Fibroblast of upper back skin (primary cell): ENCODE data around the gene PRSS57.
A peak's percentile ranks its signal among the peaks of the same experiment; 100 is the strongest.

Experiments used
- DNase-seq: peaks from one replicate; pipeline ENCODE4 v3.0.0-alpha.2; 2013

The PRSS57 gene

DNA sequence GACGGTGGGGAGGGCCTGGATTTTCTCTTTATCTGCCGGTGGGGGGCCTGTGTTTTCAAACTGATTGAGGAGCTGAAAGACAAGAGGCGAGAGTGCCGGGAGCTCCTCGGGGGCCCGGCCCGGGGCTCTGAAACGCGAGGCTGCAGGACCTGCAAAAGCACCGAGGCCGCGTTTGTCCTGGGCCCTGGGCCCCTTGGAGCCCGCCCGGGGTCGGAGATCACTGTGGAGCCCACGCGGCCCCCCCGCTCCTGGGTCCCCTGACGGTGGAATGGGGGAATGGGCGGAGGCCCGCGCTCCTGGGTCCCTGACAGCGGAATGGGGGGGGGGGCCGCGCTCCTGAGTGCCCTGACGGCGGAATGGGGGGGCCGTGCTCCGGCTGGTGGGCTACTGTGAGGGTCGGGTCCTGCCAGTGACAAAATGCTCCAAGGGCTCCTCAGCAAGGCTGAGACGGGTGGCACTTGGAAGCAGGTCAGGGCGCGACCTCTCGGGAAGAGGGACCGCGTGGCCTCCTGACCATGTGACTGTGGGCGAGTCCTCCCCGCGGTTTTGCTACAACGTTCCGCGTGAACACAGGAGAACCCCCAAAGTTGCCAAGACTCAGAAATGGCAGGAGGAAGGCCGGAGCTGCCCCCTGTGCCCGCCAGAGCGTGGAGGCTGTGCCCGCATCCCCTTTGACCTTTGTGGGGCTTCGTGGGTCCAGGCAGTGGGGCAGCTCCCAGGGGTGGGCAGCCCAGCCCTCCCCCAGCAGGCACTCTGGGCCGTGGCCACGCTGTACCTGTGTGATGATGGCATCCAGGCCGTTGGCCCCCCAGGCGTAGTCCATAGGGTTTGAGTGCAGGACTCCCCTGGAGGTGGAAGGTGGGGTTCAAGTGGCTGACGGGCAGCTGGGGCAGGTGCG is 46.1 kb downstream of the PRSS57 start:
- no peak for DNase-seq

DNA sequence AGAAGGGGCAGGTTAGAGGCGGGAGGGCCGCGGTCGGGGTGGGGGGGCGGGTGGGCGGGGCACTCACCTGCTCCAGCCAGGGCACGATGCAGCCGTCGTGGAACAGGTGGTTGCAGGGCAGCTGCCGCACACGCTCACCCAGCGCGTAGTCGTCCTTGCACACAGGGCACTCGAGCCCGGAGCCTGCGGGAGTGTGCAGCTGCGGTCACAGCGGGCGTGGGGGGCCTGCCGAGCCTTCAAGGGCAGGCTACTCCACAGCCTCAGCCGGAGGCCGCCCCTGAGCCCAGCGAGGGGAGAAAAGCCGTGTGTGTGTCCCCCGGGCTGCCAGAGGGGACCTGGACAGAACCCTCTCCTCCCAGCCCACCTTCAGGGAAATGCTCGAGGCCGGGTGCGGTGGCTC is 46.9 kb downstream of the PRSS57 start:
- DNase-seq: no peak

DNA sequence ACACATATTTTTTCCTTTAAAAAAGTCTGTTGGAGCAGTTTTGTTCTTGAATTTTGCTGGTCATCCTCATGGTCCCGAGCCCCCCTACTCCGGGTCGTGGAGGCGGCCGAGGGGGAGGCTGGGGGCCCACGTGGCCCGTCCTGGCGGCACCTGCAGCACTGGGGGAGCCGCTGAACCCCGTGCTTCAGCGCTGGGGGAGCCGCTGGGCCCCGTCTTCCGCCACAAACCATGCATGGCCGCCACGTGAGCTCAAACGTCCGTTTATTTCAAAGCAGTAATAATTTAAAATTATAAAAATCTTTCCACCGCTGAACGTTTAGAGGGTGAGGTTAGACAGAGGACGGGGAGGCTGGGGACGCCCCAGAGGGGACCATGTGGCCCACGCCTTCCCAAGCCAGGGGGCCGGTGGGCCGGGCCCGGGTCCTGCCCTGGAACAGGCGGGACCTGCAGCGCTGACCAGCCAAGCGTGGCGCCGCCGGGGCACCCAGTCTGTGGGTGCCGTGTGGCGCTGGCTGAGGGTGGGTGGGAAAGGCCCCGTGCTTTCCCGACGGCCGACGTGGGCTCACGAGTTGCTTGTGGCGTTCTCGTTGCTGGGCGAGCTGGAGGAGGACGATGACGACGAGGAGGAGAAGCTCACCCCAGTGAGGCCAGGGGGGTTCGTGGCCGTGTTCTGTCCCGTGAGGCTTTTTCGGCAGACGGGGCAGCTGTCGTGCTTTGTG is 47.5 kb downstream of the PRSS57 start:
- no peak for DNase-seq

DNA sequence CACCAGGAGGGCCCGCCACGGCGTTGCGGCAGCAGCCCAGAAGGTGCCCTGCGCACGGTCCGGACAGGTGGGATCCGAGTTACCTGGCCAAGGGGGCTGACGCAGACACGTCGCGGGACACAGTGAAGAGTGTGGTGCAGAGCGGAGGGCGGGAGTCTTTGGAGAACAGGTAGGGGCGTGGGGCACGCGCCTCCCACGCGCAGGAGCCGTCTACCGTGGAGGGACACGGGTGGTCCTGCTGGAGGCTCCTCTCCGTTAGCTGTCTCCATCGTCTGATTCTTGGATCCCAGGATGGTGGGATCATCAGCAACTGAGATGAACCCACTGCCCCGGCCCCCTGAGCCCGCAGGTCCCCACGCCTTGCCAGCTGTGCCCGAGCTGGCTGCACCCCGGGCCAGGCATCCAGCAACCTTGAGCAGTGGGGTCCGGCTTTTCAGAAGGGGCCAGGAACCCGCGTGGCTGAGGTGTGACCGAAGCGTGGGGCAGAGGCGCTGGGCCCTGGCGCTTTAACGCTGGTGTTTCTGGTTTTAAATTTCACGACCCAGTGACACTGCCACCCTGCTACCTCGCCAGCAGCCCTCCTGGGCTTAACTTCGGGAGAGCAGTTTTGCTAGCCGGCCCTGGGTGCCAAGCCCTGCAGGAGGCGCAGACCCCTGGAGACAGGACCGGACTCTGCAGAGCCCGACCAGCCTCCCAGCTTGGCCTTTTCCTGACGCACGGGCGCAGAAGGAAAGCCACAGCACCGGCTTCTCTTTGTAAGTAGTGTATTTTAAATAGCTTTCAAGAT is 48.3 kb downstream of the PRSS57 start:
- no peak for DNase-seq

DNA sequence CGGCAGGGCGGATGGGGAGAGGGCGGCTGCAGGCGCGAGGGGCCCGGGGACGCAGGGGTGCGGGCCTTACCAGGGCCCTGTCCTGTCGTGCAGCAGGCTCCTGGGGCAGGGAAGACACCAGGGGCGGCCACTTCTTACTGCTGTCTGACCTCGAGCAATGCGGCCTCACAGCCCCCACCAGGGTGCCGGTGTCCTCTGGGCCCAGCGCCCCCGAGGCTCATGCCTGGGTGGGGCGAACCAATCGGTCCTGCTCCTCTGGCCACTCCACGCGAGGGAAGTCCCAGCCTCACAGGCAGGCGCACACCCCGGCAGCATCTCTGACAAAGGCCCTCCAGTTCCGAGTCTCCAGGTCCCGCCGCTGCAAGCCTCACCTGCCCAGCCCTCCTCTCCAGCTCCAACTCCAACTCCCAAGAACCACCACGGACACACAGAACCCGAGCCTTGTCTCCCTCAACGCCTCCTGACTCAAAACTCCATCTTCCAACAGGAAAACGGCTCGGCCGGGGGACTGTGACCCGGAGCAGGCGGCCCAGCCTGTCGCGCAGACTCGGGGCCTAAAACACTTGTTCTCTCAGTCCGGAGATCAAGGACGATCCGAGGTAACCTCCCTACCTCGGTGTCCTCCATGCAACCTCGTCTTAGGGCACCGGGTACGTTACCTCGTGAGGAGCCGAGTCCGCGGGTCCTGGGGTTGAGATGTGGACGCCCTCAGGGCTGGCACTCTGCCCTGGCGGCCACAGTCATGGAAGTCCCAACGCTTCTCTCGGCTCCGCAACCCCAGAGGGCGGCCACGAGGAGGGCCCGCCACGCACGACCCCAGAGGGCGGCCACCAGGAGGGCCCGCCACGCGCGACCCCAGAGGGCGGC is 49.1 kb downstream of the PRSS57 start:
- no peak for DNase-seq

DNA sequence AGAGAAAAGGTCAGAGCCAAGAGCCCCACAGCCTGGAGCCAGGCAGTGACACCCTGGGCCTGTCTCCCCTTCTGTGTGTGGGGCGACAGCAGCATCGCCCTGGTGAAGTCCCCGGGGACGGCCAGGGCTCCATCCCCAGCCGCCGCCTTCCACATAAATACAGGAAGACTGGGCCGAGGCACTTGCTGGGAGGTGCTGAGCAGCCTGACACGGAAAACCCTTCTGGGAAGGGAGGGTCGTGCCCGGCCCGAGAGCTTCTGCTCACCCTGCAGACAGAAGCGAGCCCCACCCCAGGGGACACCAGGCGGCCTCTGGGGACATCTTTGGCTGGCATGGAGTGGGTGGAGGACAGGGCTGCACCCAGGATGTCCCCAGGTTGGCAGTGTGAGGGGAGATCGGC is 50.5 kb downstream of the PRSS57 start:
- no peak for DNase-seq

DNA sequence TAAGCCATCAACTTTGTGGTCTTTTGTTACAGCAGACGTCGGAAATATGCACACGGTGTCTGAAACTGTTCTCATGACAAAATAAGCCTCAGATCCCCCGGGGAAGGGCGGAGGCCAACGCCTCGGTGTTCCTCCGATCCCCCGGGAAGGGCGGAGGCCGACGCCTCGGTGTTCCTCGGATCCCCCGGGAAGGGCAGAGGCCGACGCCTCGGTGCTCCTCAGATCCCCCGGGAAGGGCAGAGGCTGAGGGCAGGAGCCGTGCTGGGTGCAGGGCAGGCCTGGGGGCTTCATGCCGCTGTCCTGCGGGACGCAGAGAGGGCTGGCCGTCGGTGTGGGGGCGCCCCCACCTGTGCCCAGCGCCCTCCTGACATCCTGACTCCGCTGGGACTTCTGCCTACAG is 50.9 kb downstream of the PRSS57 start:
- DNase-seq: no peak

DNA sequence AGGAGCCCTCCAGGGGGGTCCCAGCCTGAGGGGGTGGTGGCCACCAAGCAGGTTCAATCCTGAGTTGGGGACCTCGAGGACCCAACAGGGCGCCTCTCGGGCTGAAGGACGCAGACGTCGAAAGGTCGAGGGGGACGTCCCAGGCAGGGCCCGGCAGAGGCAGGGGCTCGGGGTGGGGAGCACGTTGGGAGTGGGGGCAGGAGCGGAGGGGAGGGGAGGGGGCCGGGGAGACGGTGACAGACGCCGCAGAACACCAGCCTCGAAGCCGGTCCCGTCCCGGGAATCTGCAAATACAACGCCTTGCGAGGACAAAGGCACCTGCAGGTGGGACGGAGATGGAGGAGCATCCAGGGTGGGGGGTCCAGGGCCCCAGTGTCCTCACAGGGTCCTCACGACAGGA is 51.5 kb downstream of the PRSS57 start:
- no peak for DNase-seq

DNA sequence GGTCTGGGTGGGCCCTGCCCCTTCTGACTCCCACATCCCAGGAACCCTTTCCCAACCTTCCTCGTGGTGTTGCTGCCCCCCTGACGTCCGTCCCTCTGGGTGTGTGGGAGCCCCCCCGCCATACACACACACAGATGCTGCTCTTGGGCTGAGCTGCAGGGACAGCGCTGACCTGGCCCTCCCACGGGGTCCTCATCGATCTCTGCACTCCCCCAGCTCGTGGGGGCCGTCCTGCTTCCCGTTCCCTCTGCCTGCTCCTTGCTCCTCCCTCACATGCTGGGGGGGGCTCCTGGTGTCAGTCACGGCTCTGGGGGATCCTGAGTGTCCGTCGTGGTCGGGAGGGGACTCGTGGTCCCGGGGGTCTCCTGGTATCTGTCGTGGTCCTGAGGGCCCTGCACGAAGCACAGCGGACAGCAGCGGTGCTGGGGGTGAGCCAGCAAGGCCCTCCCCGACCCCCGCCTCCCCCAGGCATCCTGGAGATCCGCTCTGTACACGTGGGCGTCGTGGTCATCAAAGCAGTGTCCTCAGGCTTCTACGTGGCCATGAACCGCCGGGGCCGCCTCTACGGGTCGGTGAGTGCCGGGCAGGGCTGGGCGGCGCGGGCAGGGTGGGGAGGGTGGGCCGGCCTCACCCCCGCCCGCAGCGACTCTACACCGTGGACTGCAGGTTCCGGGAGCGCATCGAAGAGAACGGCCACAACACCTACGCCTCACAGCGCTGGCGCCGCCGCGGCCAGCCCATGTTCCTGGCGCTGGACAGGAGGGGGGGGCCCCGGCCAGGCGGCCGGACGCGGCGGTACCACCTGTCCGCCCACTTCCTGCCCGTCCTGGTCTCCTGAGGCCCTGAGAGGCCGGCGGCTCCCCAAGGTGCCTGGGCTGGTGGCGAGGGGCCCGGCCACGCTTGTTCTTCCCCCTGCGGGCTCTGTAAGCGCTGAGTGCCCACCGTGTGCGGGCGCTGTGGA is 52.2 kb downstream of the PRSS57 start:
- no peak for DNase-seq

DNA sequence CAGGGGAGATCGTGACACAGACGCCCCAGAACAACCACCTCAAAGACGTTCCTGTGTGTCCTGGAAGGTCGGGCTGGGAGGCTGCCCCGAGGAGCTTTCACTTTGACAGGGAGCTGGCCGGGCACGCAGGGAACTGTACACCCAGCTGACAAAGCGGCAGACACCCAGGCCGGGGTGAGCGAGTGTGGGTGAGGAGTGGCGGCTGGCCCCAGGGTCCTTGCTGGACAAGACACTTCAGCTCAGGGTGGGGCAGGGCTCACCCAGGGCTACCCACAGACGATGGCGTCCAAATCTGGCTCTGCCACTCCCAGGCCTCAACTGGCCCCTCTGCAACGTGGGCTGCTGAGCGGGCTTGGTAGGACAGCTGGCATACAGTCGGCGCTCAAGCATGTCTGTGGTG is 53.5 kb downstream of the PRSS57 start:
- no peak for DNase-seq

DNA sequence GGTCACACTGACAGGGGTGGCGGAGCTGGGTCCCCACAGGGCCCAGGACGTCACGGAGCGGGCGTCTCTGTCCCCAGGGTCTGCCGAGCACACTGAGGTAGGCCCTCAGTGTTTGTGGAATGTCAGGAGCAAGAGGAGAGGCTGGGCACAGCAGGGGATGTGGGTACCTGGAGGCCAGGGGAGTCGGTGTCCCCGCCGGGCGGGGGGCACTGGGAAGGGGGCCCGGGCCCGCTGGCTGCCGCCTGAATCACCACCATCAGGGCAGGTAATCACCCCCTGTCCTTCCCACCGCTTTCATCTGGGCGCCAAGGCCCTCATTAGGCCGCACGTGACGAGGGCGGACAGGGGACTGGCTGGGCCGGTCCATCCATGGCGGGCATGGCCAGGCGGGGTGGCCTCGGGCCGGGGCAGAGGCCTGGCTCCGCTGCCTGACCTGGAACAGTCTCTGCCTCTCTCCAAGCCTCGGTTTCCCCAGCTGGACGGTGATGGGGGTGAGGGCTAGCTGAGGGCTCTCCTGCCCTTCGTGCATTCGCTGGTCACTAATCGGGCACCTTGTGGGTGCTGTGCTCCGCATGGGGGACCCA is 54.6 kb downstream of the PRSS57 start:
- no peak for DNase-seq

DNA sequence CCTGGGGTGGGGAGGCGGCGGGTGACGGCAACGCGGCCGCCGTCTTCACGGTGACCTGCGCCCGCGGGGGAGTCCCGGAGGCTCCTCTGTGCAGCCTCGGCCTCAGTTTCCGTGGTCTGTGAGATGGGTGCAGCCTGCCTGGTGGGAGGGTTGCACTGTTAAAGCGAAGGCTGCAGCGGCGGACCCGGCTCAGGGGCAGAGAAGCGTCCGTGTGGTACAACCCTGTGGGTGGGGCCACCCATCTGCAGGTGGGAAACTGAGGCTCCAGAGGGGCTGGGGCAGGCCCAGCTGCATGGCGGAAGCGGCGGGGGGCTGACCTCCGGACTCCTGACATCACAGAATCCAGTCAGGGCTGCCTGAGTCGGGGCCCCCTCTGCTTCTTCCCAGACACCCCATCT is 55.1 kb downstream of the PRSS57 start:
- no peak for DNase-seq

DNA sequence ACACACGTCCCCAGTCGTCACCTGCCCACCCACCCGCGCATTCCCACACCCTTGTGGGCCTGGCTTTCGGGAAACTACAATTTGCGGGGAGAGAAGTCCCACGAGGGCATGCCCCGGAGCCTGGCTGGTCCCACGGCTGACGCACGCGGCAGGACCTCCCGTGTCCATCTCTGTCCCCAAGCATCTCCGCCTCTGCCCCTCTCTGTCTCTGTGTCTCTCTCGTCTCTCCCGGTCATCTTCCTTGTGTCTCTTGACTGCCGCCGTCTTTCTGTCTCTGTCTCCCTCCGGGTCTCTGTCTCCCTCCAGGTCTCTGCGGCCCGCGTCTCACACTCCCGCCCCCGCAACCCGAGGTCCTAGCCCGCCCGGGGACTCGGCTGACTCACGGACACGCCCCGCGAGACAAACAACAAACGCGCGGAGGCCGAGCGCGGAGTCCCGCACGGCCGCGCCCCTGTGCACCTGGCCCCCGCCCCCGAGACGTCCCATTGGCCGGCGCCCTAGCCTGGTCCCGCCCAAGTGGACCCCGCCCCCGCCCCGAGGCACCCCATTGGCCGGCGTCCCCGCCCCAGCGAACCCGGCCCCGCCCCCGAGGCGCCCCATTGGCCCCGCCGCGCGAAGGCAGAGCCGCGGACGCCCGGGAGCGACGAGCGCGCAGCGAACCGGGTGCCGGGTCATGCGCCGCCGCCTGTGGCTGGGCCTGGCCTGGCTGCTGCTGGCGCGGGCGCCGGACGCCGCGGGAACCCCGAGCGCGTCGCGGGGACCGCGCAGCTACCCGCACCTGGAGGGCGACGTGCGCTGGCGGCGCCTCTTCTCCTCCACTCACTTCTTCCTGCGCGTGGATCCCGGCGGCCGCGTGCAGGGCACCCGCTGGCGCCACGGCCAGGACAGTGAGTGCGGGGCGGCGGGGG is 55.7 kb downstream of the PRSS57 start, which contains the start of gene FGF22:
TSS of gene FGF22 (plus strand) at position 627 of the 908 bp plus-strand sequence. CDS start at position 674, 47 bp downstream.
- DNase-seq: peak; percentile 83

DNA sequence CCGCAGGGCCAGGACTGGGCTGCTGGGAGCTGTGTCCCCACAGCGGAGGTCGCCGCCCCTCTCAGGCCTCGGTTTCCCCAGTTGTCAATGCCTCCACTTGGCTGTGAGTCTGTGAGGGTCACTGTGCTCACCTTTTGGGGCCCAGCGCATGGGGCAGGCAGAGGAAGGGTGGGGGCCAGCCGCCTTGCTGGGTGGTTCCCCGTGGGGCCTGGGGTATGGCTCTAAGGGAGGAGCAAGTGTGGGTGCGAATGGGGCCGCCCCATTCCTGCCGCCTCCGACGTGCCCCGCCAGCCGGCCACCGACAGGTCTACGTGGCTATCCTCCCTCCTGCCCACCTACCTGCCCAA is 56.4 kb downstream of the PRSS57 start:
- no peak for DNase-seq
